SK-N-SH (cell line): ENCODE measurements around the gene PUM1.

ENCODE experiments used
- EP300 ChIP-seq, 2 experiments: IDR thresholded peaks; 2 replicates each; pipeline versions ENCODE4 v1.4.0 to v1.6.1; 2012; ENCODE audit warnings: borderline replicate concordance in 1 of 2, low read depth in 1 of 2, low read length in 1 of 2
- EZH2phosphoT487 ChIP-seq: fragments of 200-600 bp; sonication (generic); IDR thresholded peaks from 2 replicates; pipeline ENCODE4 v1.6.1; 2017; ENCODE audit warnings: low read depth, mixed run types, mild to moderate bottlenecking, antibody characterized with exemption, moderate library complexity, borderline replicate concordance
- FOXM1 ChIP-seq: IDR thresholded peaks from 2 replicates; pipeline ENCODE4 v1.4.0; 2012; ENCODE audit warnings: low read depth, mild to moderate bottlenecking
- GATA2 ChIP-seq: sonication (generic); formaldehyde crosslinking; IDR thresholded peaks from 2 replicates; pipeline ENCODE4 v1.5.0; 2020; ENCODE audit warnings: mild to moderate bottlenecking, missing genetic modification reagents
- JUND ChIP-seq: IDR thresholded peaks from 2 replicates; pipeline ENCODE4 v1.4.0; 2012
- POLR2AphosphoS5 ChIP-seq: IDR thresholded peaks from 2 replicates; pipeline ENCODE4 v1.6.1; 2012; ENCODE audit warnings: low read depth, low read length
- RFX5 ChIP-seq: IDR thresholded peaks from 2 replicates; pipeline ENCODE4 v1.6.1; 2012; ENCODE audit warnings: mild to moderate bottlenecking, improper control_type of control experiment, low read length
- SIN3A ChIP-seq: IDR thresholded peaks from 2 replicates; pipeline ENCODE4 v1.6.1; 2012; ENCODE audit warnings: low read depth, mild to moderate bottlenecking, low read length, moderate library complexity, borderline replicate concordance
- SMC3 ChIP-seq: IDR thresholded peaks from 2 replicates; pipeline ENCODE4 v1.6.1; 2012; ENCODE audit warnings: low read depth, low read length, improper control_type of control experiment
- YY1 ChIP-seq: IDR thresholded peaks from 2 replicates; pipeline ENCODE4 v1.4.0; 2012; ENCODE audit warnings: low read depth, mild to moderate bottlenecking
- TF ChIP-seq, protein P1 (sequence below): fragments of 200-600 bp; sonication (generic); IDR thresholded peaks from 2 replicates; pipeline ENCODE4 v1.6.1; 2017; ENCODE audit warnings: antibody characterized with exemption, mild to moderate bottlenecking, moderate library complexity
- TF ChIP-seq, protein P2 (sequence below): IDR thresholded peaks from 2 replicates; pipeline ENCODE4 v1.4.0; 2012; ENCODE audit warnings: low read depth, borderline replicate concordance
- TF ChIP-seq, protein P3 (sequence below): IDR thresholded peaks from 2 replicates; pipeline ENCODE4 v1.6.1; 2012; ENCODE audit warnings: mild to moderate bottlenecking, low read depth, low read length, moderate library complexity

DNA sequence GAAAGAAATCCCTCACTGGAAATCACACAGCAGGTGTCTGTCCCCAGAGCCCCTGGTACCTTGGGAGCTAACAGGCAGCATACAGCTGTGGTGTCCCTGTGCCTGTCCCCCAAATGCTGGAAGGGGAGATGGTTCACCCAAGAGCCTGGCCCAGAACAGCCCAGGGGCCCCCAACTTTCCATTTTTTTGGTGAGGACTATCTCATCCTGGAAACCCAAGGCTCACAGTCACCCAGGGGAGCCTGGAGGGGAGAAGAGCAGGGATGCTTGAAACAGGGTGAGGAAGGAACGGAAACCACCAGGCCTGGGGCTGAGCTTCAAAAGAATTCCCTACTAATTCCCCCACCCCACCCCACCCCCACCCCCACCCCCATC lies 160.6 kb downstream of the PUM1 start:
- TF ChIP-seq, protein P1, sequence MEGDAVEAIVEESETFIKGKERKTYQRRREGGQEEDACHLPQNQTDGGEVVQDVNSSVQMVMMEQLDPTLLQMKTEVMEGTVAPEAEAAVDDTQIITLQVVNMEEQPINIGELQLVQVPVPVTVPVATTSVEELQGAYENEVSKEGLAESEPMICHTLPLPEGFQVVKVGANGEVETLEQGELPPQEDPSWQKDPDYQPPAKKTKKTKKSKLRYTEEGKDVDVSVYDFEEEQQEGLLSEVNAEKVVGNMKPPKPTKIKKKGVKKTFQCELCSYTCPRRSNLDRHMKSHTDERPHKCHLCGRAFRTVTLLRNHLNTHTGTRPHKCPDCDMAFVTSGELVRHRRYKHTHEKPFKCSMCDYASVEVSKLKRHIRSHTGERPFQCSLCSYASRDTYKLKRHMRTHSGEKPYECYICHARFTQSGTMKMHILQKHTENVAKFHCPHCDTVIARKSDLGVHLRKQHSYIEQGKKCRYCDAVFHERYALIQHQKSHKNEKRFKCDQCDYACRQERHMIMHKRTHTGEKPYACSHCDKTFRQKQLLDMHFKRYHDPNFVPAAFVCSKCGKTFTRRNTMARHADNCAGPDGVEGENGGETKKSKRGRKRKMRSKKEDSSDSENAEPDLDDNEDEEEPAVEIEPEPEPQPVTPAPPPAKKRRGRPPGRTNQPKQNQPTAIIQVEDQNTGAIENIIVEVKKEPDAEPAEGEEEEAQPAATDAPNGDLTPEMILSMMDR: no peak
- TF ChIP-seq EZH2phosphoT487: no peak
- TF ChIP-seq EP300 (IDR thresholded peaks at IDR 0.05; ENCODE audit: borderline replicate concordance in 1 of 2, low read depth in 1 of 2, low read length in 1 of 2): no peak
- TF ChIP-seq, protein P2, sequence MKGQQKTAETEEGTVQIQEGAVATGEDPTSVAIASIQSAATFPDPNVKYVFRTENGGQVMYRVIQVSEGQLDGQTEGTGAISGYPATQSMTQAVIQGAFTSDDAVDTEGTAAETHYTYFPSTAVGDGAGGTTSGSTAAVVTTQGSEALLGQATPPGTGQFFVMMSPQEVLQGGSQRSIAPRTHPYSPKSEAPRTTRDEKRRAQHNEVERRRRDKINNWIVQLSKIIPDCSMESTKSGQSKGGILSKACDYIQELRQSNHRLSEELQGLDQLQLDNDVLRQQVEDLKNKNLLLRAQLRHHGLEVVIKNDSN: no peak
- no peak for TF ChIP-seq YY1
- TF ChIP-seq POLR2AphosphoS5: no peak
- TF ChIP-seq, protein P3, sequence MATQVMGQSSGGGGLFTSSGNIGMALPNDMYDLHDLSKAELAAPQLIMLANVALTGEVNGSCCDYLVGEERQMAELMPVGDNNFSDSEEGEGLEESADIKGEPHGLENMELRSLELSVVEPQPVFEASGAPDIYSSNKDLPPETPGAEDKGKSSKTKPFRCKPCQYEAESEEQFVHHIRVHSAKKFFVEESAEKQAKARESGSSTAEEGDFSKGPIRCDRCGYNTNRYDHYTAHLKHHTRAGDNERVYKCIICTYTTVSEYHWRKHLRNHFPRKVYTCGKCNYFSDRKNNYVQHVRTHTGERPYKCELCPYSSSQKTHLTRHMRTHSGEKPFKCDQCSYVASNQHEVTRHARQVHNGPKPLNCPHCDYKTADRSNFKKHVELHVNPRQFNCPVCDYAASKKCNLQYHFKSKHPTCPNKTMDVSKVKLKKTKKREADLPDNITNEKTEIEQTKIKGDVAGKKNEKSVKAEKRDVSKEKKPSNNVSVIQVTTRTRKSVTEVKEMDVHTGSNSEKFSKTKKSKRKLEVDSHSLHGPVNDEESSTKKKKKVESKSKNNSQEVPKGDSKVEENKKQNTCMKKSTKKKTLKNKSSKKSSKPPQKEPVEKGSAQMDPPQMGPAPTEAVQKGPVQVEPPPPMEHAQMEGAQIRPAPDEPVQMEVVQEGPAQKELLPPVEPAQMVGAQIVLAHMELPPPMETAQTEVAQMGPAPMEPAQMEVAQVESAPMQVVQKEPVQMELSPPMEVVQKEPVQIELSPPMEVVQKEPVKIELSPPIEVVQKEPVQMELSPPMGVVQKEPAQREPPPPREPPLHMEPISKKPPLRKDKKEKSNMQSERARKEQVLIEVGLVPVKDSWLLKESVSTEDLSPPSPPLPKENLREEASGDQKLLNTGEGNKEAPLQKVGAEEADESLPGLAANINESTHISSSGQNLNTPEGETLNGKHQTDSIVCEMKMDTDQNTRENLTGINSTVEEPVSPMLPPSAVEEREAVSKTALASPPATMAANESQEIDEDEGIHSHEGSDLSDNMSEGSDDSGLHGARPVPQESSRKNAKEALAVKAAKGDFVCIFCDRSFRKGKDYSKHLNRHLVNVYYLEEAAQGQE: no peak
- no peak for TF ChIP-seq SIN3A
- TF ChIP-seq RFX5: no peak
- no peak for TF ChIP-seq SMC3
- no peak for TF ChIP-seq FOXM1
- no peak for TF ChIP-seq JUND
- no peak for TF ChIP-seq GATA2 (CRISPR knock-in tag)
